Spinal cord (tissue), 4 donors: ENCODE data around the gene PHKG1. TPM values are rescaled to one million over a fixed set of nuclear protein-coding genes. Genes with fewer than 3 reads are reported as not detected.

Experiments used
- polyA plus RNA-seq, 2 donors: library from polyadenylated mRNA; unstranded; fragments of 120-200 nt; gene quantifications; one replicate each; pipeline ENCODE4 v1.2.1, GENCODE V29; 2013; ENCODE audit not compliant: insufficient read length in 2 of 2
- small RNA-seq: library from RNA; depleted of rRNA; stranded (forward); fragments of <200 nt; gene quantifications from one replicate; pipeline ENCODE3, GENCODE V24; 2014; ENCODE audit warnings: low replicate concordance
- total RNA-seq, 2 donors: library from RNA; depleted of rRNA in 1 of 2; stranded (reverse); fragments of 120-200 nt in 1 of 2; fragments of >200 nt in 1 of 2; gene quantifications; one replicate each; pipeline versions ENCODE4 v1.2.3 to v1.2.4, GENCODE V29; 2013 to 2014

The PHKG1 gene
- total and polyA plus RNA-seq, 4 donors = 6.5 to 14.9 (median 11.1) TPM

Small RNAs within 50 kb of the gene (small RNA-seq; reads per million reads assigned to genes)
- not detected for gene SNORA15
- not detected for gene SNORA22B

Other genes starting within 250 kb of the PHKG1 start
- not detected for gene SEPTIN14, start 230.2 kb downstream of the PHKG1 start, total RNA-seq
- under 1 TPM; 0.38 to 0.47 TPM for gene SEPTIN14, start 230.2 kb downstream of the PHKG1 start, polyA plus RNA-seq
- 10 to 100 TPM; 14.9 to 24.7 TPM for gene ZNF713, start 205.5 kb downstream of the PHKG1 start, total RNA-seq
- gene ZNF713, start 205.5 kb downstream of the PHKG1 start, polyA plus RNA-seq = 10 to 100 TPM; 14.4 to 21.6 TPM
- 10 to 100 TPM; 18.5 to 20.0 TPM for gene MRPS17, start 141.1 kb downstream of the PHKG1 start, total RNA-seq
- 10 to 100 TPM; 19.1 to 20.2 TPM for gene MRPS17, start 141.1 kb downstream of the PHKG1 start, polyA plus RNA-seq
- gene NIPSNAP2, start 128.4 kb downstream of the PHKG1 start, total RNA-seq = 10 to 100 TPM; 70.9 to 77.3 TPM
- gene NIPSNAP2, start 128.4 kb downstream of the PHKG1 start, polyA plus RNA-seq = 10 to 100 TPM; 85.7 to 95.7 TPM
- 10 to 100 TPM; 28.7 to 30.9 TPM for gene PSPH, start 41.5 kb downstream of the PHKG1 start, total RNA-seq
- gene PSPH, start 41.5 kb downstream of the PHKG1 start, polyA plus RNA-seq = 10 to 100 TPM; 42.2 to 42.4 TPM
- gene CCT6A, start 41.2 kb downstream of the PHKG1 start, total RNA-seq = 100 to 1,000 TPM; 118 to 138 TPM
- gene CCT6A, start 41.2 kb downstream of the PHKG1 start, polyA plus RNA-seq = 100 to 1,000 TPM; 167 to 193 TPM
- gene SUMF2, start 28.7 kb downstream of the PHKG1 start, total RNA-seq = 100 to 1,000 TPM; 111 to 125 TPM
- 100 to 1,000 TPM; 101 to 138 TPM for gene SUMF2, start 28.7 kb downstream of the PHKG1 start, polyA plus RNA-seq
- gene CHCHD2, start 13.5 kb upstream of the PHKG1 start, total RNA-seq = 100 to 1,000 TPM; 182 to 466 TPM
- gene CHCHD2, start 13.5 kb upstream of the PHKG1 start, polyA plus RNA-seq = 100 to 1,000 TPM; 297 to 334 TPM
- 1 to 10 TPM in 1 of 2 donors, under 1 TPM in 1; 0.50 to 1.7 TPM for gene NUPR2, start 23.5 kb upstream of the PHKG1 start, total RNA-seq
- gene NUPR2, start 23.5 kb upstream of the PHKG1 start, polyA plus RNA-seq = 1 to 10 TPM; 1.5 to 1.6 TPM